Prostate gland (tissue), 2 donors: ENCODE results near the gene ZNF709.
"Not testable (repeated sequence)": the region's sequence is repeated elsewhere in the genome, so short reads cannot be mapped to it uniquely, and the experiment has no call there.

Experiments used
- POLR2A ChIP-seq: fragments of 450-650 bp; IDR thresholded peaks from one replicate; pipeline ENCODE4 v1.6.1; 2016; ENCODE audit warnings: antibody characterized with exemption, mild to moderate bottlenecking
- TF ChIP-seq, protein P1 (sequence below), 4 experiments: fragments of 200-600 bp in 2 of 4; fragments of 450-650 bp in 2 of 4; sonication (generic) in 2 of 4; IDR thresholded peaks; 1 replicate in 3 of 4; 2 replicates in 1 of 4; pipeline ENCODE4 v1.5.1; 2016 to 2019; ENCODE audit warnings: antibody characterized with exemption in 4 of 4, mild to moderate bottlenecking in 2 of 4, moderate library complexity in 2 of 4

- not testable (repeated sequence) for TF ChIP-seq POLR2A
- TF ChIP-seq, protein P1, sequence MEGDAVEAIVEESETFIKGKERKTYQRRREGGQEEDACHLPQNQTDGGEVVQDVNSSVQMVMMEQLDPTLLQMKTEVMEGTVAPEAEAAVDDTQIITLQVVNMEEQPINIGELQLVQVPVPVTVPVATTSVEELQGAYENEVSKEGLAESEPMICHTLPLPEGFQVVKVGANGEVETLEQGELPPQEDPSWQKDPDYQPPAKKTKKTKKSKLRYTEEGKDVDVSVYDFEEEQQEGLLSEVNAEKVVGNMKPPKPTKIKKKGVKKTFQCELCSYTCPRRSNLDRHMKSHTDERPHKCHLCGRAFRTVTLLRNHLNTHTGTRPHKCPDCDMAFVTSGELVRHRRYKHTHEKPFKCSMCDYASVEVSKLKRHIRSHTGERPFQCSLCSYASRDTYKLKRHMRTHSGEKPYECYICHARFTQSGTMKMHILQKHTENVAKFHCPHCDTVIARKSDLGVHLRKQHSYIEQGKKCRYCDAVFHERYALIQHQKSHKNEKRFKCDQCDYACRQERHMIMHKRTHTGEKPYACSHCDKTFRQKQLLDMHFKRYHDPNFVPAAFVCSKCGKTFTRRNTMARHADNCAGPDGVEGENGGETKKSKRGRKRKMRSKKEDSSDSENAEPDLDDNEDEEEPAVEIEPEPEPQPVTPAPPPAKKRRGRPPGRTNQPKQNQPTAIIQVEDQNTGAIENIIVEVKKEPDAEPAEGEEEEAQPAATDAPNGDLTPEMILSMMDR (IDR thresholded peaks at IDR 0.05) = not testable (repeated sequence)
These were observed 1.7 kb upstream of the ZNF709 start for GRCh38 chr19:12486265-12486783.
